SU-DHL-6 (cell line): ENCODE results near the gene ARAP3.

Experiments used
- EZH2phosphoT487 ChIP-seq: fragments of 200-600 bp; sonication (generic), shearing (Covaris generic); conservative IDR thresholded peaks from 2 replicates; pipeline ENCODE4 v1.6.1; 2018; ENCODE audit warnings: mild to moderate bottlenecking, antibody characterized with exemption, low read length, moderate library complexity, mixed read lengths
- TF ChIP-seq, protein P1 (sequence below): fragments of 200-600 bp; sonication (generic); IDR thresholded peaks from one replicate; pipeline ENCODE4 v1.5.1; 2017; ENCODE audit warnings: antibody characterized with exemption, mild to moderate bottlenecking, low read length, moderate library complexity; ENCODE audit not compliant: insufficient read depth, poor library complexity, severe bottlenecking

DNA sequence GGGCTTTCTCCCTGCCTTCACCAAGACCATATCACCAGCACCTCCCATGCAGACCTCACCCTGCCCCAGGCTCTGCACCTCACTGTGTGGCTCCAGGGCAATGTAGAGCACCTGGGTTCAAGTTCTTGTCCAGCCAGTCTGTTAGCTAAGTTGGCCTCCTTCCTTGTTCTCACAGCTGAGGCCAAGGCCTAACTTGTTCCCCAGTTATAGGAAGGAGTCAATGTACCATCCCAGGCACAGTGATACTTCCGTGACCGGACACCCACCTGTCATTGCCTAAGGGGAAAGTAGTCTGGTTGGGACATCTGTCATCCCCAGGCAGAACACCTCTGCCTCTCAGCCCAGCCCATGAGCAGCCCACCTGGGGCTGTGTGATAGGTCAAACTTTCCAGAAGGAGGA is 14.4 kb upstream of the ARAP3 start:
- TF ChIP-seq, protein P1, sequence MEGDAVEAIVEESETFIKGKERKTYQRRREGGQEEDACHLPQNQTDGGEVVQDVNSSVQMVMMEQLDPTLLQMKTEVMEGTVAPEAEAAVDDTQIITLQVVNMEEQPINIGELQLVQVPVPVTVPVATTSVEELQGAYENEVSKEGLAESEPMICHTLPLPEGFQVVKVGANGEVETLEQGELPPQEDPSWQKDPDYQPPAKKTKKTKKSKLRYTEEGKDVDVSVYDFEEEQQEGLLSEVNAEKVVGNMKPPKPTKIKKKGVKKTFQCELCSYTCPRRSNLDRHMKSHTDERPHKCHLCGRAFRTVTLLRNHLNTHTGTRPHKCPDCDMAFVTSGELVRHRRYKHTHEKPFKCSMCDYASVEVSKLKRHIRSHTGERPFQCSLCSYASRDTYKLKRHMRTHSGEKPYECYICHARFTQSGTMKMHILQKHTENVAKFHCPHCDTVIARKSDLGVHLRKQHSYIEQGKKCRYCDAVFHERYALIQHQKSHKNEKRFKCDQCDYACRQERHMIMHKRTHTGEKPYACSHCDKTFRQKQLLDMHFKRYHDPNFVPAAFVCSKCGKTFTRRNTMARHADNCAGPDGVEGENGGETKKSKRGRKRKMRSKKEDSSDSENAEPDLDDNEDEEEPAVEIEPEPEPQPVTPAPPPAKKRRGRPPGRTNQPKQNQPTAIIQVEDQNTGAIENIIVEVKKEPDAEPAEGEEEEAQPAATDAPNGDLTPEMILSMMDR = no peak
- TF ChIP-seq EZH2phosphoT487 = no peak
